Tibial nerve (tissue), 4 donors: Measurements from ENCODE around the gene DOCK2. TPM values are rescaled to one million over a fixed set of nuclear protein-coding genes. Genes with fewer than 3 reads are reported as not detected.

Source experiments
- DNase-seq, 2 donors: peaks; one replicate each; pipeline ENCODE4 v3.0.0-alpha.2; 2019; ENCODE audit warnings: low spot score in 2 of 2
- H3K27ac ChIP-seq, 4 donors: fragments of 200-600 bp; sonication (generic) in 3 of 4; one replicate each; pipeline ENCODE4 v1.5.1; 2017 to 2019; ENCODE audit warnings: mild to moderate bottlenecking in 1 of 4
- H3K27me3 ChIP-seq, 2 donors: fragments of 200-600 bp; sonication (generic) in 1 of 2; one replicate each; pipeline versions ENCODE4 v1.5.1 to v1.6.0; 2017 to 2019
- H3K36me3 ChIP-seq, 3 donors: fragments of 200-600 bp; sonication (generic); one replicate each; pipeline ENCODE4 v1.5.1; 2018 to 2019
- H3K4me1 ChIP-seq, 4 donors: fragments of 200-600 bp; sonication (generic) in 3 of 4; one replicate each; pipeline ENCODE4 v1.5.1; 2017 to 2019
- H3K4me3 ChIP-seq, 4 donors: fragments of 200-600 bp; sonication (generic) in 3 of 4; one replicate each; pipeline ENCODE4 v1.5.1; 2017 to 2019; ENCODE audit warnings: mild to moderate bottlenecking in 1 of 4, moderate library complexity in 1 of 4
- H3K9me3 ChIP-seq, 4 donors: fragments of 200-600 bp; sonication (generic) in 3 of 4; one replicate each; pipeline ENCODE4 v1.5.1; 2017 to 2019
- CTCF ChIP-seq, 5 experiments: fragments of 200-600 bp in 3 of 5; fragments of 450-650 bp in 2 of 5; sonication (generic) in 3 of 5; IDR thresholded peaks; one replicate each; pipeline ENCODE4 v1.5.1; 2016 to 2019; ENCODE audit warnings: antibody characterized with exemption in 5 of 5, mild to moderate bottlenecking in 3 of 5, moderate library complexity in 2 of 5
- EP300 ChIP-seq, 2 donors: sonication (generic); formaldehyde crosslinking; IDR thresholded peaks; one replicate each; pipeline ENCODE4 v1.6.1; 2017; ENCODE audit warnings: antibody characterized with exemption in 2 of 2, mild to moderate bottlenecking in 1 of 2
- POLR2A ChIP-seq, 2 donors: fragments of 450-650 bp; IDR thresholded peaks; one replicate each; pipeline ENCODE4 v1.6.1; 2017; ENCODE audit warnings: antibody characterized with exemption in 2 of 2, mild to moderate bottlenecking in 2 of 2, moderate library complexity in 2 of 2
- WGBS, 2 donors: methylation state at CpG; one replicate each; pipeline ENCODE4 v1.1.5; 2018; 5-methylcytosine and 5-hydroxymethylcytosine counted together
- total RNA-seq, 4 donors: library from RNA; depleted of rRNA; stranded (reverse); fragments of >200 nt; gene quantifications; one replicate each; pipeline ENCODE4 v1.1.0, GENCODE V29; 2016

Gene DOCK2
- total RNA-seq, 4 donors from 2014 or later: 14.9 to 83.4 (median 23.8) TPM

GRCh38 chr5:169648725-169649310 is 11.7 kb downstream of the DOCK2 start:
- WGBS, 2 donors: 60 to 69% methylated on average over 11 to 13 of the region's 13 CpGs
- peaks cover 0 to 11% (median 2%) of the 10 kb centered on the region in 4 donors for H3K4me1 ChIP-seq
- H3K36me3 ChIP-seq: no peaks in the 10 kb centered on the region
- DNase-seq: no peak
- no peaks in the 10 kb centered on the region for H3K9me3 ChIP-seq
- H3K27me3 ChIP-seq: no peaks in the 10 kb centered on the region
- H3K4me3 ChIP-seq: no peak overlapping the region
- H3K27ac ChIP-seq: no peak overlapping the region
- TF ChIP-seq CTCF (IDR thresholded peaks at IDR 0.05) (no peak), POLR2A (IDR thresholded peaks at IDR 0.05) (no peak), EP300 (IDR thresholded peaks at IDR 0.05) (no peak)

- Histone ChIP-seq H3K4me3 (no peak overlapping the region), H3K4me1 (peaks cover 0 to 11% (median 2%) of the 10 kb centered on the region in 4 donors), H3K36me3 (no peaks in the 10 kb centered on the region), H3K27ac (no peak overlapping the region), H3K9me3 (no peaks in the 10 kb centered on the region), H3K27me3 (no peaks in the 10 kb centered on the region)
- DNase-seq: no peak
- WGBS, 2 donors: 72 to 80% methylated on average over 7 of the region's 7 CpGs
- no peak for TF ChIP-seq POLR2A (IDR thresholded peaks at IDR 0.05)
- TF ChIP-seq EP300 (IDR thresholded peaks at IDR 0.05): no peak
These were observed 12.4 kb downstream of the DOCK2 start for GRCh38 chr5:169649486-169649885.

GRCh38 chr5:169650701-169651331 is 13.7 kb downstream of the DOCK2 start:
- no peak overlapping the region for H3K4me3 ChIP-seq
- DNase-seq: no peak
- H3K9me3 ChIP-seq: no peaks in the 10 kb centered on the region
- no peak for TF ChIP-seq POLR2A (IDR thresholded peaks at IDR 0.05)
- peaks cover 0 to 11% (median 2%) of the 10 kb centered on the region in 4 donors for H3K4me1 ChIP-seq
- no peaks in the 10 kb centered on the region for H3K27me3 ChIP-seq
- H3K36me3 ChIP-seq: no peaks in the 10 kb centered on the region
- WGBS, 2 donors: 71 to 73% methylated on average over 5 of the region's 5 CpGs
- H3K27ac ChIP-seq: no peak overlapping the region

GRCh38 chr5:169651526-169651925 is 14.5 kb downstream of the DOCK2 start:
- Histone ChIP-seq H3K4me1 (peaks cover 0 to 11% (median 2%) of the 10 kb centered on the region in 4 donors), H3K9me3 (no peaks in the 10 kb centered on the region), H3K27me3 (no peaks in the 10 kb centered on the region), H3K4me3 (no peak overlapping the region), H3K27ac (no peak overlapping the region), H3K36me3 (no peaks in the 10 kb centered on the region)
- no peak for DNase-seq
- 36 to 46% methylated on average over 5 of the region's 5 CpGs for WGBS, 2 donors
- no peak for TF ChIP-seq POLR2A (IDR thresholded peaks at IDR 0.05)
- no peak for TF ChIP-seq CTCF (IDR thresholded peaks at IDR 0.05)
- TF ChIP-seq EP300 (IDR thresholded peaks at IDR 0.05): no peak

- no peak overlapping the region for H3K4me3 ChIP-seq
- TF ChIP-seq POLR2A (IDR thresholded peaks at IDR 0.05) (no peak), EP300 (IDR thresholded peaks at IDR 0.05) (no peak), CTCF (IDR thresholded peaks at IDR 0.05) (no peak)
- H3K36me3 ChIP-seq: no peaks in the 10 kb centered on the region
- H3K27me3 ChIP-seq: no peaks in the 10 kb centered on the region
- WGBS, 2 donors: 25 to 30% methylated on average over 1 of the region's 1 CpG
- H3K9me3 ChIP-seq: no peaks in the 10 kb centered on the region
- no peak for DNase-seq
- H3K27ac ChIP-seq: no peak overlapping the region
- peaks cover 0 to 11% (median 2%) of the 10 kb centered on the region in 4 donors for H3K4me1 ChIP-seq
These were observed 15.0 kb downstream of the DOCK2 start for GRCh38 chr5:169652057-169652456.

- DNase-seq: no peak
- H3K27ac ChIP-seq: no peak overlapping the region
- no peak for TF ChIP-seq EP300 (IDR thresholded peaks at IDR 0.05)
- TF ChIP-seq CTCF (IDR thresholded peaks at IDR 0.05): no peak
- no peak for TF ChIP-seq POLR2A (IDR thresholded peaks at IDR 0.05)
- no peaks in the 10 kb centered on the region for H3K27me3 ChIP-seq
- no peaks in the 10 kb centered on the region for H3K9me3 ChIP-seq
- no peaks in the 10 kb centered on the region for H3K36me3 ChIP-seq
- no peak overlapping the region for H3K4me3 ChIP-seq
- H3K4me1 ChIP-seq: peaks cover 0 to 11% (median 2%) of the 10 kb centered on the region in 4 donors
- 85 to 89% methylated on average over 5 of the region's 5 CpGs for WGBS, 2 donors
These were observed 16.0 kb downstream of the DOCK2 start for GRCh38 chr5:169653091-169653490.
